Head of caudate nucleus (tissue), 42 donors: Measurements from ENCODE around the gene TMEFF2.

ENCODE experiments used
- DNase-seq, 42 donors: peaks; one replicate each; pipeline versions ENCODE4 v3.0.0 to v3.0.0-alpha.2; 2020 to 2021; ENCODE audit warnings: mixed read lengths in 7 of 42
- intact Hi-C: fragments of 100-400 bp; cut with DNase I; formaldehyde crosslinking; loops from one replicate; pipeline ENCODE4 v1.15.0; 2022

The TMEFF2 gene

DNA sequence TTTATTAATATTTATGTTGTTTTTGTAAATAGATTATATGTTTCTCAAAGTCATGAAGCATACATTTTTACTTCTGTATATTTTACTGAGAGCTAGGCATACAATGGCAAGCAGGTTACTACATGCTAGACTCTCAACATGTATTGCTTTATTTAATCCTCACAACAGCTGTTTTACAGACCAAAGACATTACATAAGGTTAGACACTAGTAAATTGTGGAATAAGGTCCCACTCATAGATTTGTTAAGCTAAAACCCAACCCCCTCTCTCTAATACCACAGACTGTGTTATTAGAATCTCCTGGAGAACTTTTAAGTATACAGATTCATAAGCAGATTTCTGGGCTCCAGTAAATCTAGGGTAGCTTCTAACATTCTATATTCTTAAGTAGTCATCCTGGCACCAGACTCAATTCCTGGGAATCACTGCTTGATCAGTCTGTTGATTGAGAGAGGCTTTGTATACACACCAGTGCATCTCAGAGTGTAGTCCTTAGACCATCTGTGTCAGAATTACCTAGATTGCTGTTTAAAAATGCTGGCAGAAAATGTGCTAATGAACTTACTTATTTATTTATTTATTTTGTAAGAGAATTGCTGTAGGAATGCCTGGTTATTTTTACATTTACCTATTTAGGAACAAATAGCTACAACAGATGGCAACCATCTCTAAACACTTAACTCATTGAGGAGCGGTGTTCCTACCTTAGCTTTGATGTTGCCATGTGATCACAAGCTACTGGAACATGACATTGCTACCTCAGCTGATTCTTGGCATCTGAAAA, 194.3 kb downstream of the TMEFF2 start:
- no peak for DNase-seq
- intact Hi-C loops: no loop called here

DNA sequence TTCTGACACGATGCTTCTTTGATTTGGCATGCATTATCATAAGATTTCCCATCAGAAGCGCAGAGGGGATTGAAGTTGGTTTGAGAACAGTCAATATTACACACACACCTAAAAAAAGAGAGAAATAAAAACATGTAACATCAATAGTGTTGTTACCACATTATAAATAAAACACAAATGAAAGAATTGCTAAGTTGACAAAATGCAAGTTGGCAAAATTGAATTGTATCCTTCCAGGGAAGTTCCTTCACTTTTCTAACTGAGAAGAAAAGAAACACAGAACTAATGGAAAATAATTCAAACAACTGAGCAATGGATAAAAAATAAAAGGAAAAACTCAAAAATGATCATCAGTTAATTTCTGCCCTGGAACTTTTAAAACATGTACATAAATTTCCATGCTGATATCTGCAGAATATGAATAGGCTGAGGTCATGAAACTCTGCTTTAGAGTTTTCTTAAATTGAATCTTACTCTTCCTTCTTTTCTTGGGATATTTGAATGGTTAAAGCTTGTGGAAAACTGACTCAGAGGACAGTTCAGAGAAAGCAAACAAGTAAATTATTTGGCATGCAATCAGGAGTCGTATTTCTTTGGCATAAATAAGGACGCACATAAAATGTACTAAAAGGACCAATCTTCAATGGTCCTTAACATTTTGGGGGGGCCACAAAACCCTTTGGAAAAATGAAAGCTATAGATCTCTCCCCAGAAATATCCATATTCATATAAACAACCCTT, 195.5 kb downstream of the TMEFF2 start:
- no peak for DNase-seq
- intact Hi-C loops: no loop called here

- no peak for DNase-seq
- intact Hi-C loops: no loop called here
Observed at GRCh38 chr2:191995285-191995684, 199.4 kb downstream of the TMEFF2 start.

DNA sequence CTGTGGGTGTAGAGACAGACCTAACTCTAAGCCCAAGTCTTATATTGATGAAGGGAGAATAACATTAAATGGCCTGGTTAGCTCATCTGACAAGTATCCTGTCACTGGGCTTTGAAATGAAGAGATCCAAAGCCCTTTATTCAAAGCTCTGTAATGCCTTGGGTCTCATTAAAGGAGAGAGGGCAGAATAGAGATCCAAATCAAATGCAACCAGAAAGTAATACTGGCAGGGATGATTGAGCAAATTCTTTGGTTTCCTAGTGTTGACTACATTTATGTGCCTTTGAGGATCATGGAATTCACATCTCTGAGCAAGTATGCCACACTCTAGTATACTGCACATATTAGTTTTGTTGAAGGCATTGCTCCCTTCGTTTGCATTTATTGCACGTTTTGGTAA, 200.0 kb downstream of the TMEFF2 start:
- no peak for DNase-seq
- intact Hi-C loops: no loop called here

DNA sequence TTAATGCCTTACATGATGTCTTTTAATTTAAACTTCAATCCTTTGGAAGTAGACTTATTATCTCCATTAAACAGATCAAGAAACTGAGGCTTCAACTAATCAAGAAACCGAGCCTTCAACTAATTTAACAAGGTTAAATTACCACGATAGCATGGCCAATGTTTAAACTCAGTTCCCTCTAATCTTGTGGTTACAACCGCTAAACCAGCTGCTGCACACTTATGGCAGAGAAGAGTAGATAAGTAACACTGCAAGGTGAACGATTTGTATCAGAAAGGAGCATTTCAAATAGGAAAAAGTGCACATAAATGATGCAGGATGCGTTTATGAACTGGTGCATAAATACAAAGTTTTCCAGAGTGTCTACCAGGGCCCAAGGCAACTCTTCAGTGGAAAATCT, 203.3 kb downstream of the TMEFF2 start:
- DNase-seq: no peak
- intact Hi-C loops: no loop called here

GRCh38 chr2:191985740-191986139, 209.0 kb downstream of the TMEFF2 start:
- intact Hi-C loops: no loop called here
- DNase-seq: no peak

DNA sequence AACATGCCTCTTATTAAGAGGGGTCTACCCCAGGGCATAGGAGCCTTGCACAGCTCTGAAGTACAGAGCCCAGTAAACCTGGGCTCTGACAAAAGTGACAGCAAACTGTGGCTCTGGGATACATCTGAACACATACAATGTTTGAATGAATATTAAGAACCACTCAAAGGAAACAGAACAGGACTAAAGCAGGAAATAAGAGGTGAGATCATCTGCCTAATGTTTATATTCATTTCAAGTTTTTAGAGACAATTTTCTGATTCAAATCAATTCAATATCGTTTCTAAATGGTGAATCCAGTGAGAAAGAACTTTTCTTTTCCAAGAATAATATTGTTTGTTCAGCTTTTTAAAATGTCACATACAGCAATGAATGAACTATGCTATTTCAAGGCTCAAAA, 211.1 kb downstream of the TMEFF2 start:
- intact Hi-C loops: no loop called here
- DNase-seq: no peak

- intact Hi-C loops: no loop called here
- DNase-seq: no peak
Observed at GRCh38 chr2:191983186-191983585, 211.5 kb downstream of the TMEFF2 start.

- intact Hi-C loops: no loop called here
- no peak for DNase-seq
Observed at GRCh38 chr2:191981706-191982105, 213.0 kb downstream of the TMEFF2 start.

GRCh38 chr2:191980483-191980882, 214.2 kb downstream of the TMEFF2 start:
- intact Hi-C loops: no loop called here

DNA sequence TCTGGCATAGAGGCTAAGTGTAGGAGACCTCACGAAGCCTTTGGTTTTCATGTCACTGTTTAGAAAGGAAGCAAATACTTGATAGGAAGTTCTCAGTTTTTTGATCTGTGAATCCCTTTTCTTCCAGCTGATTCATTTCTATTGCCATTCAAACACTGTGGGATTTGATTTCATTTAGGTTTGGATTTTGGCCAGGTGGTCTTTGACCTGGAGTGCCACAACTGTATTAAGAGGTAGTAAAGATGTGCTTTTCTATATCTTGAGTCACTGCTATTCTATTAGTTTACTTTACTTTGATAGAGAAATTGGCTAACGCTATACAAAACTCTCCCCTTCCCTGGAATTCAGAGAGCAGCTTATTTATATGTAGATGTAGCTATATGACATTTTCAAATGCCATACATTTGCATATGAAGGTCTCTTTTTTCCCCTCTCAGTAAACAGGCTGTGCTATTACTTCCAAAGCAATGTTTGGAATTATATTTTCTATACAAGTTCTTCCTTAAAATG, 215.5 kb downstream of the TMEFF2 start:
- no peak for DNase-seq
- intact Hi-C loops: no loop called here

More at GRCh38 chr2:191980483-191980882, 214.2 kb downstream of the TMEFF2 start:
- DNase-seq: no peak

DNA sequence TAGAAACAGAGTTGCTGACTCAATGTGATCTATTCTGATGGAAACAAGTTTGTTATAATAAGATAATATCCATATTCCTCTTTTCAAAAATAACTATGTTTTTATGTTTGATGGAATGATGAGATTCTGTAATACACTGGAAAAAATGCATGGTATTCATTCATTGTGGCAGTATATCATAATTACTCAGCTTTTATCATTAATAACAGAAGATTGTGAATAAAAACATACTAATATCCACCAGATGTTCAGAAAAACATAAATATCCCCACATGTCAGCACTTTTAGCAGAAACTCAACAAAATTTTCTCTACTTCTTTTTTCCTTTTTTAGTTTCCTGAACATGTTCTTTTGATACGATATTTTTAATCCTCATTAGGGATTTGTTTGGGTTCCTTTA, 217.0 kb downstream of the TMEFF2 start:
- DNase-seq: no peak
- intact Hi-C loops: no loop called here

- intact Hi-C loops: no loop called here
- DNase-seq: no peak
Observed at GRCh38 chr2:191976436-191976835, 218.3 kb downstream of the TMEFF2 start.

DNA sequence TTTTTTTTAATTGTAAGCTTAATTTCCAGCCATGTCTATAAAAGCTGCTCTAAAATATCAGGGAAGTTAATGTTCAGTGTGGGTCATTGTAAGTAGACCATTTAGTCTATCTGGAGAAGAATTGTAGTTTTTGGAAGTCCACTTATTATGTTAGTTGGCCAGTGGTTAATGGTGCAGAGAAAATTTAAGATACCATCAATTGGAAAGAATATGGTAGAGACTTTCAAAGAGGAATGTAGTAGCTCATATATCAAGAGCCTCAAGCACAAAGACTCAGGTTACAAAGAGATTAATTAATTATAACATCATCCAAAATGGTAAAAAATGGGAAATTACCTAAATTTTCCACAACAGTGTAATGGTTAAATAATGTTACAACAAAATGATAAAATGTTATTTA, 220.1 kb downstream of the TMEFF2 start:
- intact Hi-C loops: no loop called here
- DNase-seq: no peak

GRCh38 chr2:191970867-191971266, 223.9 kb downstream of the TMEFF2 start:
- no peak for DNase-seq
- intact Hi-C loops: no loop called here

DNA sequence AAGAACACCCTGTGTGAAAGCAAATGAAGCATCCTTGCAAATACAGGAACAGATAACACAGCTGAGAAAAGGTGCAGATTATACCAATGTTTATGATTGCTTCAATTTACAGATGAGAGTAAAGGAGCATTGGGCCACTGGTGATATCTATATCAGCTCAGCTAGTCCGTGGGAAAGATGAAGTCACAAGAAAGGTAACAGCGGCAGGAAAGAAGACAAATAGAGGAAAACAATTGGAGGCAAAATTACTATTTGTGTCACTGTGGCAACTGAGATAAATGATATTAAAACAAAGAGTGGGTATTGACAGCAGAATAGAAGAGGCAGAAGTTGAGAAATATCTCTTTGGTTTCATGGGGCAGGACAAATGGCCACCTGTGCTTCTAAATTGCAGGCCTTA, 226.6 kb downstream of the TMEFF2 start:
- intact Hi-C loops: no loop called here

DNA sequence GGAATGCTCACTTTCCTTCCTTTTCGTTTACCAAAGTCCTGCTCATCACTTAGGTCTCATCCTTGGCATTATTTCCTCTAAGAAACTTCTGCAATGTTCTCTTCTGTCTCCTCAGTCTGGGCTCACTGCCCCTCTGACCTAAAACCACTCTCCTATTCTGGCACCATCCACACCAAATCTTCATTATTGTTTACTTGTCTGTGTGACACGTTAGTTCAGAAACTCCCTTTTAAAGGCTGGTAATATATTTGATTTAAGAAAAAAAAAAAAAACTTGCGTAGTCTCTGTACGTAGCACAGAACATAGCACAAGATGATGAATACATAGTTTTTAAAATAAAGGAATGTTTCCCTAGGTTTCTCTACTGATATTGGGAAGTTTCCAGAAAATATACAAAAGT, 229.0 kb downstream of the TMEFF2 start:
- no peak for DNase-seq
- intact Hi-C loops: no loop called here

More for the DNA sequence above, 226.6 kb downstream of the TMEFF2 start:
- no peak for DNase-seq

GRCh38 chr2:191961556-191961955, 233.2 kb downstream of the TMEFF2 start:
- intact Hi-C loops: no loop called here
- no peak for DNase-seq

GRCh38 chr2:191959209-191959608, 235.5 kb downstream of the TMEFF2 start:
- no peak for DNase-seq

DNA sequence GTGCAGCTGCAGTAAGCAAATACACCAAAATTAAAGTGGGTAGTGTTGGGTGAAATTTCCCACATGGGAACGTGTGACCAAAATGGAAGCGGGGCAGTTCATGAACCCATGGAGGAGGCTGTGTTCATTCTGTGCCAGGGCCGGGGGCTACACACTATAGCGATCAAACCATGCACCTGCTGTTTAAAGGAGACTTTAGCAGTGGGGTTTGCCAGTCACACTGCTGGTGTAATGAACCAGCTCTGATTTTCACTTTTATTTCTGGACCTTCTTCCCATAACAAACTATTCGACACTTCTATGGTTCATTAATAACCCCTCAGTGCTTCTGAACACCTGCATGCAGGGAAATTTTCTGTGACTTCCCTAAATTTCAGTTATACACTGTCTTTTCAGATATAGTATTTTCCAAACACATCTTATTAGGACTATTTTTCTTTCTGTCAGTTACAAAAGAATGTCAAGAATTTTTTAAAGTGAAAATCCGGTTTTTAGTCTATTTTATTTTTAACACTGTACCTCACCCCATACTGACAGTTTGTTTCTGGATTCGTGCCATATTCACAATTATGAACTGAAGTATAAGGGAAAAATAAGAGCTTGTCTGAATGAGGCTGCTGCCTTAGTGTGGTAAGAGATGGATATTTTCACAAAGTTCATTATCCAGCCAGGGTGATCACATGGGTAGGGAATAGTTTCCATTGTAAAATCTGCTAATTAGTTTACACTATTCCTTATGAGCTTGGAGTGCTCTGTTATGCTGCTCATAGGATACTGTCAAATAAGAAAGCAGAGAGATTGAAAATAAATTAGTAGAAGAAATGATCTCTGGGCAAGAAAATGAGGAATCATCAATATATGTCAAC, 236.5 kb downstream of the TMEFF2 start:
- intact Hi-C loops: no loop called here
- no peak for DNase-seq

More at GRCh38 chr2:191959209-191959608, 235.5 kb downstream of the TMEFF2 start:
- intact Hi-C loops: no loop called here
